HepG2 (cell line): Measurements from ENCODE around the gene P2RX5. TPM values are rescaled to one million over a fixed set of nuclear protein-coding genes. Genes with fewer than 3 reads are reported as not detected.

Source experiments
- ARNT ChIP-seq: fragments of 450-650 bp; IDR thresholded peaks from 2 replicates; pipeline ENCODE4 v1.6.1; 2017
- CBX5 ChIP-seq: sonication (generic); formaldehyde crosslinking; IDR thresholded peaks from 2 replicates; pipeline ENCODE4 v1.4.0; 2020; ENCODE audit warnings: missing genetic modification reagents, borderline replicate concordance
- CCDC6 ChIP-seq: sonication (generic); formaldehyde crosslinking; IDR thresholded peaks from 2 replicates; pipeline ENCODE4 v1.8.1; 2022; ENCODE audit warnings: mild to moderate bottlenecking, missing genetic modification reagents, moderate library complexity
- ELK4 ChIP-seq: sonication (generic); formaldehyde crosslinking; IDR thresholded peaks from 2 replicates; pipeline ENCODE4 v1.9.0; 2021; ENCODE audit warnings: missing genetic modification reagents, borderline replicate concordance
- ESRRA ChIP-seq: sonication (generic); formaldehyde crosslinking; IDR thresholded peaks from 2 replicates; pipeline ENCODE4 v1.5.1; 2020; ENCODE audit warnings: mild to moderate bottlenecking, low read depth, missing genetic modification reagents
- FOXM1 ChIP-seq: sonication (generic); formaldehyde crosslinking; IDR thresholded peaks from 2 replicates; pipeline ENCODE4 v1.5.0; 2020; ENCODE audit warnings: missing genetic modification reagents
- HES4 ChIP-seq: sonication (generic); formaldehyde crosslinking; IDR thresholded peaks from 2 replicates; pipeline ENCODE4 v1.9.0; 2021; ENCODE audit warnings: mild to moderate bottlenecking, missing genetic modification reagents, borderline replicate concordance
- MEIS2 ChIP-seq: sonication (generic); formaldehyde crosslinking; IDR thresholded peaks from 2 replicates; pipeline ENCODE4 v1.9.0; 2021; ENCODE audit warnings: mild to moderate bottlenecking, missing genetic modification reagents
- NBN ChIP-seq: fragments of 450-650 bp; conservative IDR thresholded peaks from 2 replicates; pipeline ENCODE4 v1.6.1; 2017
- NR3C1 ChIP-seq: sonication (generic); formaldehyde crosslinking; IDR thresholded peaks from 2 replicates; pipeline ENCODE4 v1.4.0; 2020; ENCODE audit warnings: missing genetic modification reagents
- PLSCR1 ChIP-seq: sonication (generic); formaldehyde crosslinking; IDR thresholded peaks from 2 replicates; pipeline ENCODE4 v1.5.0; 2020; ENCODE audit warnings: missing genetic modification reagents, mild to moderate bottlenecking, borderline replicate concordance
- RXRA ChIP-seq: sonication (generic); formaldehyde crosslinking; IDR thresholded peaks from 2 replicates; pipeline ENCODE4 v1.5.1; 2020; ENCODE audit warnings: missing genetic modification reagents
- SNAI1 ChIP-seq: sonication (generic); formaldehyde crosslinking; IDR thresholded peaks from 2 replicates; pipeline ENCODE4 v1.5.0; 2020; ENCODE audit warnings: mild to moderate bottlenecking, missing genetic modification reagents, borderline replicate concordance
- SP4 ChIP-seq: sonication (generic); formaldehyde crosslinking; IDR thresholded peaks from 2 replicates; pipeline ENCODE4 v1.8.1; 2023; ENCODE audit warnings: mild to moderate bottlenecking, missing genetic modification reagents
- TMF1 ChIP-seq: sonication (generic); formaldehyde crosslinking; IDR thresholded peaks from 2 replicates; pipeline ENCODE4 v1.8.1; 2022; ENCODE audit warnings: low read depth, missing genetic modification reagents
- ZNF160 ChIP-seq: sonication (generic); formaldehyde crosslinking; IDR thresholded peaks from 2 replicates; pipeline ENCODE4 v1.8.0; 2022; ENCODE audit warnings: mild to moderate bottlenecking, inconsistent platforms, missing genetic modification reagents
- ZNF3 ChIP-seq: IDR thresholded peaks from 2 replicates; pipeline ENCODE4 v1.7.0; 2017; ENCODE audit warnings: inconsistent platforms
- ZNF382 ChIP-seq: sonication (generic); formaldehyde crosslinking; IDR thresholded peaks from 2 replicates; pipeline ENCODE4 v1.5.0; 2020; ENCODE audit warnings: missing genetic modification reagents, mild to moderate bottlenecking, borderline replicate concordance
- ZNF557 ChIP-seq: sonication (generic); formaldehyde crosslinking; IDR thresholded peaks from 2 replicates; pipeline ENCODE4 v1.4.0; 2020; ENCODE audit warnings: missing genetic modification reagents
- ZNF558 ChIP-seq: sonication (generic); formaldehyde crosslinking; IDR thresholded peaks from 2 replicates; pipeline ENCODE4 v1.9.0; 2022; ENCODE audit warnings: mild to moderate bottlenecking, missing genetic modification reagents, borderline replicate concordance
- polyA plus RNA-seq, 8 experiments: library from polyadenylated mRNA; depleted of rRNA in 3 of 8; stranded (reverse) in 7 of 8; unstranded in 1 of 8; fragments of >200 nt; fragmentation: Illumina TruSeq in 4 of 8; extraction: Trizol in 4 of 8; gene quantifications; 2 replicates each; pipeline versions ENCODE4 v1.2.1 to v1.2.3, GENCODE V29; 2011 to 2016; ENCODE audit warnings: low read depth in 4 of 8, missing spikeins in 1 of 8, mixed read lengths in 1 of 8; ENCODE audit not compliant: insufficient read depth in 1 of 8
- total RNA-seq, 5 experiments: library from RNA; depleted of rRNA; stranded (reverse); fragments of >200 nt; fragmentation: Illumina TruSeq; extraction: Trizol; gene quantifications; 2 replicates each; pipeline ENCODE4 v1.2.3, GENCODE V29; 2016; ENCODE audit warnings: low read depth in 1 of 5
- TF ChIP-seq, protein P1 (sequence below): sonication (generic); formaldehyde crosslinking; IDR thresholded peaks from 2 replicates; pipeline ENCODE4 v1.4.0; 2020; ENCODE audit warnings: missing genetic modification reagents, mild to moderate bottlenecking, borderline replicate concordance
- TF ChIP-seq, protein P2 (sequence below): IDR thresholded peaks from 2 replicates; pipeline ENCODE4 v1.6.1; 2018; ENCODE audit warnings: missing genetic modification reagents, mild to moderate bottlenecking, missing compliant biosample characterization

The P2RX5 gene
- total and polyA plus RNA-seq, 2 of the 13 experiments (the other 11 are each of a cell fraction or from before 2014, with no cell fraction given), result 0.95 to 1.7 TPM

DNA sequence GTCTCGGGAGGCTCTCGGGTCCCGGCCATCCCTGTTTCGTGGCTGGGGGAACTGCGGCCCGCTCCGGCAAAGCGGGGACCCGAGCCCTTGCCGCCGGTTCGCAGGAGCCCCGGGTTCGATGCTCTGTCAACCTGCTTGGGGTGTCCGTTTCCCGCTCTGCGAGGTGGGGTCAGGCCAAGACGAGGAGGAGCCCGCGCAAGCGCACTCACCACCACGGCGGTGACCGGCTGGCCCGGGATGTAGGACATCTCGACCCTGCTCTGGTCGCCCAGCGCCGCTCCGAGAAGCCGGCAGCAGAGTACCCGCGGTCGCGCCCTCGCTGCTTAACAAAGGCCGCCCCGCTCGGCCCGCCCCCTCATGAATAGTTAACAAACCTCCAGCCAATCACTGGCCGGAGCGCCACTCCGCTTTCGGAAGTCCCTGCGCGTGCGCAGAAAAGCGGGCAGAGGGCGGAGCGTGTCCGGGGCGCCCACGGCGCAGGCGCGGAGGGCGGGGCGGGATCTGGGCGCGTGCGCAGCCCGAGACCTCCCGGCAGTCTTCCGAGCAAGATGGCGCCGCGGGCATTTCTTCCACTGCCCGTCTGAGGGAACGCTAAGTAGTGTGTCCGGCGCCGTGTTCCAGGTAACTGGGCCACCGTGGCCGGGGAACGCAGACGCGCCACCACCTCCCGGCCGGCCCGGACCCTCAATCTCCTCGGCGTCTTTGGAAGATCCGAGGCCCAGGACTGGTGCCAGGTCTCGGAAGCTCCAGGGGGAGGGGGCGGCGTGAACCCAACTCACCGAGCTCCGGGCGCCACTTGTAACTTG is 27.5 kb downstream of the P2RX5 start, which contains the start of the genes EMC6 and TAX1BP3 (continued):
- TF ChIP-seq NR3C1 (CRISPR knock-in tag), result no peak
- no peak for TF ChIP-seq ZNF382 (CRISPR knock-in tag)
- no peak for TF ChIP-seq TMF1 (CRISPR knock-in tag)
- peak; percentile 13; the same call in 1 of the 2 replicates for TF ChIP-seq RXRA (CRISPR knock-in tag)
- TF ChIP-seq ELK4 (CRISPR knock-in tag), result no peak
- no peak for TF ChIP-seq ESRRA (CRISPR knock-in tag)
- peak; percentile 39 for TF ChIP-seq MEIS2
- TF ChIP-seq ZNF3 (CRISPR knock-in tag), result no peak
- TF ChIP-seq, protein P1, sequence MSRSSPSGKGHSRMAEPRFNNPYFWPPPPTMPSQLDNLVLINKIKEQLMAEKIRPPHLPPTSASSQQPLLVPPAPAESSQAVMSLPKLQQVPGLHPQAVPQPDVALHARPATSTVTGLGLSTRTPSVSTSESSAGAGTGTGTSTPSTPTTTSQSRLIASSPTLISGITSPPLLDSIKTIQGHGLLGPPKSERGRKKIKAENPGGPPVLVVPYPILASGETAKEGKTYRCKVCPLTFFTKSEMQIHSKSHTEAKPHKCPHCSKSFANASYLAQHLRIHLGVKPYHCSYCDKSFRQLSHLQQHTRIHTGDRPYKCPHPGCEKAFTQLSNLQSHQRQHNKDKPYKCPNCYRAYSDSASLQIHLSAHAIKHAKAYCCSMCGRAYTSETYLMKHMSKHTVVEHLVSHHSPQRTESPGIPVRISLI (CRISPR knock-in tag), result no peak
- TF ChIP-seq ARNT, result no peak
- no peak; the same call in 1 of the 2 replicates for TF ChIP-seq PLSCR1 (CRISPR knock-in tag)
- TF ChIP-seq, protein P2, sequence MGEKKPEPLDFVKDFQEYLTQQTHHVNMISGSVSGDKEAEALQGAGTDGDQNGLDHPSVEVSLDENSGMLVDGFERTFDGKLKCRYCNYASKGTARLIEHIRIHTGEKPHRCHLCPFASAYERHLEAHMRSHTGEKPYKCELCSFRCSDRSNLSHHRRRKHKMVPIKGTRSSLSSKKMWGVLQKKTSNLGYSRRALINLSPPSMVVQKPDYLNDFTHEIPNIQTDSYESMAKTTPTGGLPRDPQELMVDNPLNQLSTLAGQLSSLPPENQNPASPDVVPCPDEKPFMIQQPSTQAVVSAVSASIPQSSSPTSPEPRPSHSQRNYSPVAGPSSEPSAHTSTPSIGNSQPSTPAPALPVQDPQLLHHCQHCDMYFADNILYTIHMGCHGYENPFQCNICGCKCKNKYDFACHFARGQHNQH, result no peak; the same call in none of the 2 replicates
- TF ChIP-seq CBX5 (CRISPR knock-in tag), result no peak
- peak; percentile 26; the same call in 1 of the 2 replicates for TF ChIP-seq ZNF558 (CRISPR knock-in tag)
- no peak for TF ChIP-seq HES4
- no peak; the same call in 1 of the 2 replicates for TF ChIP-seq SP4
- TF ChIP-seq FOXM1 (CRISPR knock-in tag), result no peak
- peak; percentile 45; the same call in 1 of the 2 replicates for TF ChIP-seq ZNF557
- no peak for TF ChIP-seq SNAI1
- no peak for TF ChIP-seq NBN
- TF ChIP-seq CCDC6, result no peak
- no peak; the same call in 1 of the 2 replicates for TF ChIP-seq ZNF160 (CRISPR knock-in tag)
